SW480 (cell line): ENCODE data around the gene MCTP1.
A peak's percentile ranks its signal among the peaks of the same experiment; 100 is the strongest.

Experiments used
- DNase-seq: peaks from one replicate; pipeline ENCODE4 v3.0.0-alpha.2; 2016; ENCODE audit warnings: low spot score

Gene MCTP1

GRCh38 chr5:95284572-95285408 lies at the start of gene MCTP1:
Gene MCTP1 (minus strand): TSS chr5:95285094.
- peak; percentile 66 for DNase-seq

DNA sequence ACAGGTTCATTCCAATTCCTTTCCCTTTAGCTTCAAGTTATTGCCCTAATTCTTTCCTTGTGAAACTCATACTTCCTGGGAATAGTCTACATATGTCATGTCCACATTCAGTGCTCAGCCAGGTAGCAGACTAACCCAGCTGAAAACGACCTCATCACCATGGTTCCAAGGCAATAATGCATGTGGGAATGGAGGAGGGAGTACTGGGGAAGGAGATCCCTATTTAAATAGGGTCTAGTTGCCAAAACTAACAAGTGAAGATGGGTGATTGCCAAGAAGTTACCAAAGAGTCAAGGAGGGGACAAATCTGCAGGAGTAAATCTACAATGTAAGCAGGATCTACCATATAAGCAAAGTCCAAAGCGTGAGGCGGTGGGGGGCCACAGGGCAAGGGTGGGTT lies 47.3 kb upstream of the MCTP1 start:
- DNase-seq, result no peak

DNA sequence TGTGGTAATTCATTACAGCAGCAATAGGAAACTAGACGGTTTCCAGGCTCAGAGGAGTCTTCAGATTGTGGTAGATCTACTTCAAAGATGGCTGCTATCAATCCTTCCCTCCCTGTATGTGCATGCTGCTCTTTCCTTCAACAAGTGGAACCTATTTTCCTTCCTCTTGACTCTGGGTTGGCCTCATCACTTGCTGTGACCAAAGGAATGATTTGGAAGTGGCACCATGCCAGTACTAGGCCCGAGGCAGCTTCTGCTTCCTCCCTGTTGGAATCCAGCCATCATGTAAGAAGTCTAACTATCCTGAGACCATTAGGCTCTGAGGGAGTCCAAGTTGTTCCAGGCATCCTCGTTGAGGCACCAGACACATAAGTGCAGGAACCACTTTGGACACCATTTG lies 46.5 kb upstream of the MCTP1 start:
- no peak for DNase-seq

DNA sequence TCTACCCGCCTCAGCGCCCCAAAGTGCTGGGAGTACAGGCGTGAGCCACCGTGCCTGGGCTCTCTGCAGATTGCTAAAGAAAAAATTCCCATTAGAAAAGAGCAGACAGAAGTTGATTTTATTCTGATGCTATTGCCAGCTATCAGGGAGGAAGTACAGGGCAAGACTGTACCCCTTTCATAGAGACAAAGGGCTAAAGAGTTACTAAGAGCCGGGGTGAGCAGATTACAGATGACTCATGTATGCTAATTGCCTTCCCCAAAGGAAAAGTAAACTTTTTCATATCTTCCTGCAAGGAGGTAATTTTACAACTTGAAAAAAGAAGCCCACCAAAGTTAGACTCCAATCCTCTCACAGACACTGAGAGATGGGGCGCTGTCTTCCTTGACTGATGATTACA lies 42.3 kb upstream of the MCTP1 start:
- no peak for DNase-seq

DNA sequence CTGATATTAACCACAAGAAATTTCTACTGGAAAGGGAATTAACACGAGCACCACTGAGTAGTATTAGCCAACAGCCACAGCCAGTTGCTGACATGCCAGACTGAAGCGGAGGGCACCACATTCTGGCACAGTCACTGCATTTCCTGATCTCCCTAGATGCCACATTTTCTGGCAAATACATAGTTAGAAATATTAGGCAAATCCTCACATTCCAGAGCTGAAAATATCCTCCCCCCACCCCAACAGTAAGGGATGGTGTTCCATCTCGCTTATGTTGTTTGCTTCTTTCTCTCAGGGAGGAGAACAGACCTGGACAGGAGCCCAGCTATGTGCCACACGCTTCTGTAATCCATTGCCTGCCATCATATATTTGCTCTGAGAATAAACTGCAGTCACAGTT lies 32.8 kb upstream of the MCTP1 start:
- no peak for DNase-seq

GRCh38 chr5:95317085-95317484 lies 32.2 kb upstream of the MCTP1 start:
- DNase-seq, result no peak

- no peak for DNase-seq
These were observed 19.8 kb upstream of the MCTP1 start for GRCh38 chr5:95304711-95305110.

DNA sequence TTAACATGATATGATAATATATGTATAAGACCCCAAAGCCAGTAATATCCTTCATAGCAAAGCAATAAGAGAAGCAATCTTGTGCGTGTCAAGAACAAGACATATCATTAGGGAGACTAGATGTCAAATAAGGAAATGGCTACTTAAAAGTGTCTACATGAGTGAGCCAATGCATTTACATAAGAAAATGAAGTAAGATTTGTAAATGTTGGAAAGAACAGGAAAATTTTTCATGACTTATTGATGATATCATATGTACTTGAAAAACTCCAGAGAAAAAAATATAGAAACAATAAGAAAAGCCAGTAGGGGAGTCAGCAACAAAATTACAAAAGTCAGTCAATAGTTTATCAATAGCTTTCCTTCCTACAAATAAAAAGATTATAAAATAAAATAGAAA lies 13.8 kb upstream of the MCTP1 start:
- no peak for DNase-seq

DNA sequence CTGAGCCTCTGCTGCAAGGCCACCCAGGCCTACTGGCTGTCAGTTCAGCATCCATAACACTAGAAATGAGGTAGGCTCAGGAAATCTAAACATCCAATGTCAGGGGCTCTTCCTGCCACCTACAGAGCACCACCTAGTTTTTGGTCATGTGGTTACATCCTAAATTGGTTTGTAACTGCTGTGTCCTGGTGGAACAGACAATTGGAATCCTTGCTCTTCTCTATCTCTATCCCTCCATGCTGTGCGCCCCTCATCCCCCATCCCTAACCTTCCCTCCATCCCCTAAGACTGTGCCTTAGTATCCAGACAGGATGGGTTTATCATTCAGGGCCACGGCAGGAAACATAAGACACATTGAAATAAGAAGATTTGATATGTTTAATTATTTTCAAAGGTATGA lies 11.4 kb upstream of the MCTP1 start:
- DNase-seq, result no peak

- peak; percentile 4 for DNase-seq
These were observed 488 bp upstream of the MCTP1 start for GRCh38 chr5:95285409-95285755.

- DNase-seq, result peak; percentile 63
These were observed 928 bp downstream of the MCTP1 start for GRCh38 chr5:95283761-95284571.

- peak; percentile 44 for DNase-seq
These were observed 1.8 kb downstream of the MCTP1 start for GRCh38 chr5:95283022-95283615.

DNA sequence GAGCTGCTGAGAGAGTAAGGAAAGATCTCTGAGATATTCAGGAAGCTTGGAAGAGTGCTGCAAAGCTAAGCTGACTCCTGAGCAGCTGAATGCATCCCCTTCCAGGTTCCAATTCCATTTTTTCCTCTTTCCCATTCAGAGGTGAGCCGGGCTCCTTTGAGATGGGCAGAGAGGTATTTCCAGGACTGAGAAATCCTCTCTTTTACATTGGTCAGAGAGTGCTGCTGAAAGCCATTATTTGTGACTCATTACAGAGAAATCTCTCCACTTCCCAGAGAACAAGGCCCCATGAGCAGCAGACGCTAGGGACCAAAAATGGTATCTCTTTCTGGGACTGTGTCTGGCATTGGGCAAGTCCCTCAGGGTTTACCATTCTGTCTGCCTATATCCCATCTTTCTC lies 3.7 kb downstream of the MCTP1 start:
- peak; percentile 97 for DNase-seq

DNA sequence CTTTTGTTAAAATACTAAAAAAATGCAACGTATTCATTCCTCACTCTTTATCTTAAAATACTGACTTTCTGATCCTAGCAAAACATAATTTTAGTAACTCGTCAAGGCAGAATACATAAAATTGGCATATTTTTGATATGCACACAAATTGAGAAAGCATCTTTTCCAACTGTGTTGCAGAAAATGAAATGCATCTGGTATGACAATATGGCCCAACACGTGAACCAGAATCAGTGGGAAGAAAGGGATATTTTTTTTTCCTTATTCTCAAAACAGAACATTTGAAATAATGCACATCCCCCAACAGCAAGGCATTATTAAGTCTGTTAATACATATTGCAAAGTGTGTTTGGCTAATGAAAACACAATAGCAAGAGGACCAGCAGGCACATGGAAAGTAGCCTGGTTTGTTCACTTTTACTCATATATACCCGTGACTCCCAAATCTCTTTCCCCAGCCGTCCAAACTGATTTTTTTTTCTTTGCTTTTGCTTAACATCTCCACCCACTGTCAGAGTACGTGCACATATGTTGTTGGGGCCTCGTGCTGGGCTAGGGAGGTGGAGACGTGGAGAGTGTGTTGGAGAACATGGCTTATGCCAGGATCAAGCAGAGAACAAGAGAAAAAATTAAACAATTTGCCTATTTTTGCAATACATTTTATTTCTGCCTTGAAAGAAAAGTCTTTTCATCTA lies 4.3 kb downstream of the MCTP1 start:
- DNase-seq, result peak; percentile 58

DNA sequence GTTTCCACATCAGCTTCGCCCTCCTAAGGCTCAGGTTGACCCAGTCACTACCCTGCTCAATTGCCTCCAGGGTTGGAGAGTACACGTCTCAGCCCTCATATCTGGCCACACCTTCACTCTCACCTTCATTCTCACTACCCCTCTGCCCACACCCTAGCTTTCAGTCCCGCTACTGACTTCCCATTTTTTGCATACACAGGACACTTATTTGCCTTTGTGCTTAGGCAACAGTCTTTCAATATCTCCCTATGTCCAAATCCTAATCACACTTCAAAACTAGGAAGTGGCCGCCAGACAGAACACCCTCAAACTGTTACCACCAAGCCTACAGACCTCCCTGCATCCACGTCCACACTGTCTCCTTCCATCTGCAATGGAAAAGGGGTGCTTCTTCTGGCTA lies 10.9 kb downstream of the MCTP1 start:
- DNase-seq, result no peak

- DNase-seq, result no peak
These were observed 12.5 kb downstream of the MCTP1 start for GRCh38 chr5:95272316-95272929.

- peak; percentile 16 for DNase-seq
These were observed 21.8 kb downstream of the MCTP1 start for GRCh38 chr5:95262933-95263660.

DNA sequence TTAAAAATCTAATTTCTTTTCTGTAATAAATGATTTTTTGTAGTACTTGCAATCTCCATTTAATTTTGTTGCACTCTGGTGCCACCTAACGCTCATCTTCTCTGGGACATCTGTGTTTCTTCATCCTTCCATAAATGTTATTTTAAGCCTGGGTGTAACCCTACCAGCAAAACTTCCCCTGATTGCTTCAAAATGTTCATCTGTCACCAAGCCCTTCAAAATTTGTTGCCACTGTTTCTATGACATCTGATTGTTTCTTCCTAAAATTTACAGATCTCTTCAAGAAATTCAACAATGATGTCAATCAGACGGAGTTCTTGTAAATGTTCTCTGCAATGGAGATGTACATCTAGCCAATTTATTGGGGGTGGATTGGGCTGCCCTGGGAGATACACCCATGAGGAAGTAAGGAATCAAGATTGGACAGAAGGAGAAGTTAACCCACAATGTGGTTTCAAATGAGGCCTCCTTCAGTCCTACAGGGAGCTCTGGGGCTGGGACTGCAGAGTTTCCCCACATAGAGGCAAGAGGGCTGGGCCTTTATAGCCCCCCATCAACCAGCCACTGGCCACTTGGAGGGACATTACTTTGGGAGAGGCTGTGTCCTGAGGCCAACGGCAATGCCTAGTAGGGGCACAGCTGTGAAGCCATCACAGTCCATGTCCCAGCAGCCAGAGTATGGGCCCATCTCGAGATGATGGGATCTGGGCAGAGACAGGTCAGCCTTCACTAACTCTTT lies 23.3 kb downstream of the MCTP1 start:
- DNase-seq, result peak; percentile 64

GRCh38 chr5:95256991-95257390 lies 27.9 kb downstream of the MCTP1 start:
- no peak for DNase-seq

DNA sequence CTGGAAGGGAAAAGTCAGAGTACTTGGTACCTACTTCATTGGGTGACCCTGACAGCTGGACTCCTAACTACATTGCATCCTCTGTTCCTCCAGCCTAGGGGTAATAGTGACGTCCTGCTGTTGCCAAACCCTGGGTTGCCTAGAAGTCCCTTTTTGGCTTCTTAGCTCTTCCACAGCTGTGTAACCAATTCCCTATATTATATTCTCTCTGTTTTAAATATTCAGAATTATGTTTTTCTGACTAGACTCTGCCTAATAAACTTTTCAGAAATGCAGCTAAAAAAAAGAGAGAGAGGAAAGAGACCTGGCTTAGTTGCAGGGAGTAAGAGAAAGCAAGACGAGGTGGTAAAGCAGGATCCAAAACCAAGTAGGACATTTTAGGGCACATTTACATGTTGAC lies 28.4 kb downstream of the MCTP1 start:
- DNase-seq, result no peak

DNA sequence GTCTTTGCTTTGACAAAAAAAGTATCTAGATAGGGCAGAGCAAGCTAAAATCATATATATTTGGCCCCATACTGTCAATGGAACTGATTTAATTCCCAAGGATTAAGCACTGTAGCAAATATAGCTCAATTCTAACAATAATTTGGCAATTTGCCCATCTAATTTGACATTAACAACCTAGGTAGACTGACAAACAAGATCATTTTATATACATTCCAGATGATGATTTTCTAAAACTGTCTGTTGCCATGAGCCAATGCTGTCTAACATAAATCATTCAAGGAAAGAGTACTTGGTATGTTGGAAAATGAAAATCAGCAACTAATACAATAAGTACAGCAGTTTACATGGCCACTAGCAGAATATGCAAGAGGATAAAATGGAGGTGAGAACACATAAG lies 32.1 kb downstream of the MCTP1 start:
- DNase-seq, result no peak
